ENCODE measurements around the gene HYAL4.

Gene HYAL4, protein sequence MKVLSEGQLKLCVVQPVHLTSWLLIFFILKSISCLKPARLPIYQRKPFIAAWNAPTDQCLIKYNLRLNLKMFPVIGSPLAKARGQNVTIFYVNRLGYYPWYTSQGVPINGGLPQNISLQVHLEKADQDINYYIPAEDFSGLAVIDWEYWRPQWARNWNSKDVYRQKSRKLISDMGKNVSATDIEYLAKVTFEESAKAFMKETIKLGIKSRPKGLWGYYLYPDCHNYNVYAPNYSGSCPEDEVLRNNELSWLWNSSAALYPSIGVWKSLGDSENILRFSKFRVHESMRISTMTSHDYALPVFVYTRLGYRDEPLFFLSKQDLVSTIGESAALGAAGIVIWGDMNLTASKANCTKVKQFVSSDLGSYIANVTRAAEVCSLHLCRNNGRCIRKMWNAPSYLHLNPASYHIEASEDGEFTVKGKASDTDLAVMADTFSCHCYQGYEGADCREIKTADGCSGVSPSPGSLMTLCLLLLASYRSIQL

DNA sequence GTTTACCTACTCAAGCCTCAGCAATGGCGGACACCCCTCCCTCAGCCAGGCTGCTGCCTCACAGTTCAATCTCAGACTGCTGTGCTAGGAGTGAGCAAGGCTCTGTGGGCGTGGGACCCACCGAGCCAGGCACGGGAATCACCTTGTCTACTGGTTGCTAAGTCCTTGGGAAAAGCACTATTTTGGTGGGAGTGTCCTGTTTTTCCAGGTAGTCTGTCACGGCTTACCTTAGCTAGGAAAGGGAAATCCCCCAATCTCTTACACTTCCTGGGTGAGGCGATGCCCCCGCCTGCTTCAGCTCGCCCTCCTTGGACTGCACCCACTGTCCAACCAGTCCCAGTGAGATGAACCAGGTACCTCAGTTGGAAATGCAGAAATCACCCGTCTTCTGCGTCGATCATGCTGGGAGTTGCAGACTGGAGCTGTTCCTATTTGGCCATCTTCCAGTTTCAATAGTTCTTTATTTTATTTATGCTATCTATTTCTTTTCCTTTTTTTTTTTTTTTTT is at the start of gene HYAL4:
TSS of gene HYAL4 (plus strand) at position 458 of the 508 bp plus-strand sequence. CDS start 23,105 bp downstream, outside the sequence.
- no peak within 1 kb of the TSS for H3K27ac ChIP-seq (ENCODE audit: poor library complexity, severe bottlenecking)
- no peak for ATAC-seq (ENCODE audit: low read depth)
- no peak for DNase-seq (ENCODE audit: low spot score)
- peaks cover 7% of the 10 kb centered on the region for H3K4me1 ChIP-seq (ENCODE audit: insufficient read depth, poor library complexity, severe bottlenecking)
- H3K36me3 ChIP-seq (ENCODE audit: low read depth): no peaks in the 10 kb centered on the region
- TF ChIP-seq, protein P1, sequence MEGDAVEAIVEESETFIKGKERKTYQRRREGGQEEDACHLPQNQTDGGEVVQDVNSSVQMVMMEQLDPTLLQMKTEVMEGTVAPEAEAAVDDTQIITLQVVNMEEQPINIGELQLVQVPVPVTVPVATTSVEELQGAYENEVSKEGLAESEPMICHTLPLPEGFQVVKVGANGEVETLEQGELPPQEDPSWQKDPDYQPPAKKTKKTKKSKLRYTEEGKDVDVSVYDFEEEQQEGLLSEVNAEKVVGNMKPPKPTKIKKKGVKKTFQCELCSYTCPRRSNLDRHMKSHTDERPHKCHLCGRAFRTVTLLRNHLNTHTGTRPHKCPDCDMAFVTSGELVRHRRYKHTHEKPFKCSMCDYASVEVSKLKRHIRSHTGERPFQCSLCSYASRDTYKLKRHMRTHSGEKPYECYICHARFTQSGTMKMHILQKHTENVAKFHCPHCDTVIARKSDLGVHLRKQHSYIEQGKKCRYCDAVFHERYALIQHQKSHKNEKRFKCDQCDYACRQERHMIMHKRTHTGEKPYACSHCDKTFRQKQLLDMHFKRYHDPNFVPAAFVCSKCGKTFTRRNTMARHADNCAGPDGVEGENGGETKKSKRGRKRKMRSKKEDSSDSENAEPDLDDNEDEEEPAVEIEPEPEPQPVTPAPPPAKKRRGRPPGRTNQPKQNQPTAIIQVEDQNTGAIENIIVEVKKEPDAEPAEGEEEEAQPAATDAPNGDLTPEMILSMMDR (IDR thresholded peaks at IDR 0.05; ENCODE audit: poor library complexity, severe bottlenecking): no peak
- no peaks in the 10 kb centered on the region for H3K27me3 ChIP-seq (ENCODE audit: insufficient read depth, poor library complexity, severe bottlenecking)
- no peak within 1 kb of the TSS for H3K4me3 ChIP-seq (ENCODE audit: severe bottlenecking)
- no peaks in the 10 kb centered on the region for H3K9me3 ChIP-seq (ENCODE audit: severe bottlenecking)

DNA sequence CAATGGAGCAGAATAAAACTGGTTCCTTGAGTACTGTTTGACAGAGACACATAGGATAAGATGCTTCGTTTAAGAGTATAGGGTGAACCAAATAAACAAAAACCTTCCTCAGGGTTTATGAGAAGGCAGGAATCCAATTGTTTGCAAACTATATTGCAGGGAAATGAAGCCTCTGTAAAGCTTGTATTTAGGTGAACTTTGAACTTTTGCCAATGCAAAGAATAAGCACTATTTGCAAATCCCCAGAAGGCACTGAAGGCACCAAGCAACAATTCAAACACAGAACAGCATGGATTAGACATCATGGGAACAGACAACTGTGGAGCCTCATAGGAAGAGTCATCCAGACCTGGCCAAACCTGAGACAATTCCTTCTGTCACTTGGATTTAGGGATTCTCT is 49.1 kb upstream of the HYAL4 start:
- no peaks in the 10 kb centered on the region for H3K36me3 ChIP-seq (ENCODE audit: low read depth)
- no peak overlapping the region for H3K27ac ChIP-seq (ENCODE audit: poor library complexity, severe bottlenecking)
- TF ChIP-seq, protein P1 (IDR thresholded peaks at IDR 0.05; ENCODE audit: poor library complexity, severe bottlenecking): no peak
- no peak for DNase-seq (ENCODE audit: low spot score)
- no peaks in the 10 kb centered on the region for H3K9me3 ChIP-seq (ENCODE audit: severe bottlenecking)
- no peak for ATAC-seq (ENCODE audit: low read depth)
- no peaks in the 10 kb centered on the region for H3K27me3 ChIP-seq (ENCODE audit: insufficient read depth, poor library complexity, severe bottlenecking)
- no peak overlapping the region for H3K4me3 ChIP-seq (ENCODE audit: severe bottlenecking)
- peaks cover 12% of the 10 kb centered on the region for H3K4me1 ChIP-seq (ENCODE audit: insufficient read depth, poor library complexity, severe bottlenecking)

DNA sequence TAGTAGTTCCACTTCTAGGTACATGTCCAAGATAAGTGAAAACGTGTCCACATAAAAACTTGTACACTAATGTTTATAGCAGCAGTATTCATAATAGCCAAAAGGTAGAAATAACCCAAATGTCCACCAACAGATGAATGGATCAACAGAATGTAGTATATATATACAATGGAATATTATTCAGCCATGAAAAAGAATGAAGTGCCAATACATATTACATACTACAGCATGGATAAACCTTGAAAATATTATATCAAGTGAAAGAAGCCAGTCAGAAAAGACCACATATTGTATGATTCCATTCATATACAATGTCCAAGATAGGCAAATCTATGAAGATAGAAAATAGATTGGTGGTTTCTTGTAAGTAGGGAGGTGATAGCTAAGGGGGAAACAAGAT is 48.4 kb upstream of the HYAL4 start:
- TF ChIP-seq, protein P1 (IDR thresholded peaks at IDR 0.05; ENCODE audit: poor library complexity, severe bottlenecking): no peak
- peaks cover 12% of the 10 kb centered on the region for H3K4me1 ChIP-seq (ENCODE audit: insufficient read depth, poor library complexity, severe bottlenecking)
- DNase-seq (ENCODE audit: low spot score) (no peak), ATAC-seq (ENCODE audit: low read depth) (no peak)
- no peaks in the 10 kb centered on the region for H3K36me3 ChIP-seq (ENCODE audit: low read depth)
- no peak overlapping the region for H3K4me3 ChIP-seq (ENCODE audit: severe bottlenecking)
- H3K27me3 ChIP-seq (ENCODE audit: insufficient read depth, poor library complexity, severe bottlenecking): no peaks in the 10 kb centered on the region
- no peaks in the 10 kb centered on the region for H3K9me3 ChIP-seq (ENCODE audit: severe bottlenecking)
- H3K27ac ChIP-seq (ENCODE audit: poor library complexity, severe bottlenecking): no peak overlapping the region

DNA sequence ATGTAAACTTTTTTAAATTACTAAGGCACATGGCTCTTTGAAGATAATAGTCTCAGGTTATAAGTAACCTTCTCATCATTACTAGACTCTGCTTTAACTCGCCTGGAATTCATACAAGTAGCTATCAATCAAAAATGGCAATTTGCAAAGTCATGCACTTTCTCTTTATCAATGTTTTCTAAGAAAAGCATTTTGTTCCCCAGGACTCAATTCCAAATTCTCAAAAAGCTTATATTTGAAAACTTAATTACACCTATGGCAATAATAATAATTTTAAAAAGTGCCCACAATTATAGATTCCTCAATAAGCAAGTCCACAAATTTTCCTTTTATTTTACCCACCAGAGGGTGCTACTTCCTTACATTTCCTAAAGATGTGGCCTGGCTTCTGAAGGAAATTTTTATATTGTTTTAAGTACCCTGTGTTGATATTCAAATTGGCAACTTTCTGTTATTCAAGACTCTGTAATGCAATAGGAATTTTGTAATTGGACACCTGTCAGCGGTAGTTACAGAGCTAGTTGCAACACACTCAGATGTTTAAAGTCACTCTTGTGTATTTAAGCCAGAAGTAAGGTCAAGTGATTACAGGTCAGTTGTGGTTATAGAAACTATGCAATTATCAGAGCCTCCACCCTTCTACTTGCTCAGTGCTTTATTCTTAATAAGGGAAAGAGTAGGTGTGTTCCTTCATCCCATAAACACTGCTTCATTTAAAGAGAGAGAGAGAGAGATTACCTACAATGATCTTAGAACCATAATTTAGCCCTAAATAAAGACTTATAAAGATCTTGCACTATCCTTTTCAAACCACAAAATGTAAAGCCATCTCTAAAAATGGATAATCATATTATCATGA is 47.1 kb upstream of the HYAL4 start:
- ATAC-seq (ENCODE audit: low read depth) (peak; percentile 97), DNase-seq (ENCODE audit: low spot score) (no peak)
- no peaks in the 10 kb centered on the region for H3K27me3 ChIP-seq (ENCODE audit: insufficient read depth, poor library complexity, severe bottlenecking)
- no peaks in the 10 kb centered on the region for H3K36me3 ChIP-seq (ENCODE audit: low read depth)
- H3K27ac ChIP-seq (ENCODE audit: poor library complexity, severe bottlenecking): peak overlapping the region; percentile 41
- H3K4me3 ChIP-seq (ENCODE audit: severe bottlenecking): no peak overlapping the region
- TF ChIP-seq, protein P1 (IDR thresholded peaks at IDR 0.05; ENCODE audit: poor library complexity, severe bottlenecking): peak; percentile 84
- H3K4me1 ChIP-seq (ENCODE audit: insufficient read depth, poor library complexity, severe bottlenecking): peaks cover 12% of the 10 kb centered on the region
- H3K9me3 ChIP-seq (ENCODE audit: severe bottlenecking): no peaks in the 10 kb centered on the region
